ENCODE measurements around the gene SPRYD3. TPM values are rescaled to one million over a fixed set of nuclear protein-coding genes. Genes with fewer than 3 reads are reported as not detected.

Gene SPRYD3
- total RNA-seq, 1 experiment from 2014 or later: 18.5 TPM

DNA sequence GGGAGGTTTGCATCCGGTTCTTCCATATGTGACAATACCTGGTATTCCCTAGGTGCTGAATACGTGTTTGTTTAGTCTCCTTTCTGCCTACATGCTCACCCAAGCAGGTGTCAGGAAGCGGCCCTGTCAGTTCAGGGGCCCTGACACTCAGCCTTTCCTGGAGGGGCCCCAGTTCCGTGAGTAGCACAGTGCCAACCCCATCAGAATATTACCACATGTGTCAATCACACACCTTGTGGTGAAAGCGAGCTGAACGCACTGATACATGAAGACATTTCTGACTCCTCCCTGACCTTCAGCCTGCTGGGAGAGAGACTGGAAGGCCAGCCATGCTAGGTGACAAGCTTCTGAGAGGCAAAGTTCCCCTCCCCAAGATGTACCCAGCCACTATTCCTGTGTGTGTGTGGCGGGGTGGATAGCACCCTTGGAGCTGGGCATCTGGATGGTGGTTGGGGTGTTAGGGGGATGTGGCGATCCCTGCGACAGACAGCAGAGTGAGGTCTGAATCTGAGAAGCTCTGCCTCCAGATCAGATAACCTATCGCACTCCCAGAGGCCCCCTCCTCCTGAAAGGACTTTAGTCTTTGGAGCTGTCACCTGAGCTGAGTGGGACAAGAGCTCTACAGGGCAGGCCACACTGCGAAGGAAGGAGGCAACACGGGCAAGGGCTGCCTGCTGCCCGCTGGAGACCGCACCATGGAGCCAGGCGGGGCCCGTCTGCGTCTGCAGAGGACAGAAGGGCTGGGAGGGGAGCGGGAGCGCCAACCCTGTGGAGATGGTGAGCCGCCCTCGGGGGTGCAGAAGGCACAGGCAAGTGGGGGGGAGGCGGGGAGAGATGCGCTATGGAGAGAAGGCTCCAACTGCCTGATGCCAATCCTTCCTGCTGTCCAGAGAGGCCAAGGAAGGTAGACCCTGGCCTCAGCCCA lies 24.0 kb upstream of the SPRYD3 start, which contains the start of gene SOAT2:
TSS of gene SOAT2 (plus strand) at position 604 of the 925 bp plus-strand sequence. CDS start at position 696, 92 bp downstream.
- CTCF ChIA-PET: interaction anchor here (1.3 to 1.7 kb wide), 2 partner anchors 24 to 37 kb away, joined by 5 to 12 read pairs; partner anchors contain the start of gene SPRYD3
- no peaks in the 10 kb centered on the region for H3K27me3 ChIP-seq (ENCODE audit: low read length)

DNA sequence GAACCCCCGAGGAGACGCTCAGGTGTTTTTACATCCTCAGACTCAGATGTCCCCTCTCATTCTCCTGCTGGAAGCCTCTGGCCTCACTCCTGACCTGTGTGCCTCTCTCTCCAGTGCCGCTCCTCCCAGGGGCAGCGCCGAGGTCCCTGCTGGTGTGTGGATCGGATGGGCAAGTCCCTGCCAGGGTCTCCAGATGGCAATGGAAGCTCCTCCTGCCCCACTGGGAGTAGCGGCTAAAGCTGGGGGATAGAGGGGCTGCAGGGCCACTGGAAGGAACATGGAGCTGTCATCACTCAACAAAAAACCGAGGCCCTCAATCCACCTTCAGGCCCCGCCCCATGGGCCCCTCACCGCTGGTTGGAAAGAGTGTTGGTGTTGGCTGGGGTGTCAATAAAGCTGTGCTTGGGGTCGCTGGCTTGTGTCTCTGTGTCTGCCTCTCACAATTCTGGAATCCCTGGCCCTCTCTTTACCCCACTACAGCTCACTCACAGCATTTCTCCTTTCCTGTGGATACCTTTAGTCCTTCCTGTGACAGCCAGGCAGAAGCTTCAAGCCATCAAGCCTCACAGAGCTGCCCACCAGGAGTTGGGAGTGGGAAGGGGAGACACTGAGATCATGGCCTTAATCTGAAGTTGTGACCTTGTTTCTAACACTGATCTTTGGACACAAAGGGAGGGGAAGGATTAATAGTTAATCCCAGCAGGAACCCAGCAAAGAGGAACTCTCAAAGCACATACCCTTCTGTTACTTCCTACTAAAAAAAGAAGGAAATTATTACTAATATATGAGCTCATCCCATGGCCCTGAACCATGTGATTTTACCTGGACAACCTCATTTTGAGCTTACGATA lies 23.0 kb upstream of the SPRYD3 start:
- no peaks in the 10 kb centered on the region for H3K9me3 ChIP-seq (ENCODE audit: low read length)
- H2AFZ ChIP-seq (ENCODE audit: low read length): no peak overlapping the region
- BruUV-seq (replicated peaks): no TSS peak
- intact Hi-C loops (cut with micrococcal nuclease): no loop called here
- ChIA-PET POLR2A (ENCODE audit: unreplicated experiment) (interaction anchor here (0.6 kb wide), 1 partner anchor 23 kb away, joined by 19 read pairs; the partner anchor contains the start of gene SPRYD3), CTCF (interaction anchor here (1.3 to 1.7 kb wide), 2 partner anchors 23 to 36 kb away, joined by 5 to 12 read pairs; partner anchors contain the start of gene SPRYD3)
- DNase-seq (no peak), ATAC-seq (no peak)
- H3K9me2 ChIP-seq (replicated peaks; ENCODE audit: low read length): no peaks in the 10 kb centered on the region
- no peak for TF ChIP-seq EZH2phosphoT487 (IDR thresholded peaks at IDR 0.05; ENCODE audit: borderline replicate concordance, low read length)
- TF ChIP-seq, protein P1, sequence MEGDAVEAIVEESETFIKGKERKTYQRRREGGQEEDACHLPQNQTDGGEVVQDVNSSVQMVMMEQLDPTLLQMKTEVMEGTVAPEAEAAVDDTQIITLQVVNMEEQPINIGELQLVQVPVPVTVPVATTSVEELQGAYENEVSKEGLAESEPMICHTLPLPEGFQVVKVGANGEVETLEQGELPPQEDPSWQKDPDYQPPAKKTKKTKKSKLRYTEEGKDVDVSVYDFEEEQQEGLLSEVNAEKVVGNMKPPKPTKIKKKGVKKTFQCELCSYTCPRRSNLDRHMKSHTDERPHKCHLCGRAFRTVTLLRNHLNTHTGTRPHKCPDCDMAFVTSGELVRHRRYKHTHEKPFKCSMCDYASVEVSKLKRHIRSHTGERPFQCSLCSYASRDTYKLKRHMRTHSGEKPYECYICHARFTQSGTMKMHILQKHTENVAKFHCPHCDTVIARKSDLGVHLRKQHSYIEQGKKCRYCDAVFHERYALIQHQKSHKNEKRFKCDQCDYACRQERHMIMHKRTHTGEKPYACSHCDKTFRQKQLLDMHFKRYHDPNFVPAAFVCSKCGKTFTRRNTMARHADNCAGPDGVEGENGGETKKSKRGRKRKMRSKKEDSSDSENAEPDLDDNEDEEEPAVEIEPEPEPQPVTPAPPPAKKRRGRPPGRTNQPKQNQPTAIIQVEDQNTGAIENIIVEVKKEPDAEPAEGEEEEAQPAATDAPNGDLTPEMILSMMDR (conservative IDR thresholded peaks at IDR 0.05; ENCODE audit: low read depth, low read length): no peak
- no peak for TF ChIP-seq EZH2 (IDR thresholded peaks at IDR 0.05; ENCODE audit: low read length, unreplicated experiment)
- H3K4me1 ChIP-seq (ENCODE audit: insufficient read depth, low read length): peaks cover 22% of the 10 kb centered on the region
- no peaks in the 10 kb centered on the region for H3K27me3 ChIP-seq (ENCODE audit: low read length)
- H3K4me2 ChIP-seq (ENCODE audit: low read length): no peak overlapping the region
- no peak overlapping the region for H3K9ac ChIP-seq (ENCODE audit: low read length)
- H3F3A ChIP-seq (ENCODE audit: low read length, unreplicated experiment): peaks cover 3% of the 10 kb centered on the region
- no peak overlapping the region for H3K4me3 ChIP-seq (ENCODE audit: low read length)
- no peak overlapping the region for H3K27ac ChIP-seq (ENCODE audit: low read length)
- H3K36me3 ChIP-seq (ENCODE audit: low read depth, low read length): 0 out of 2 replicates have a peak, but pooled peaks cover 3% of the 10 kb centered on the region
- H3K79me2 ChIP-seq (ENCODE audit: low read length): 0 out of 2 replicates have a peak, but pooled peaks cover 1% of the 10 kb centered on the region
- no peaks in the 10 kb centered on the region for H4K20me1 ChIP-seq (ENCODE audit: low read length)

More for the DNA sequence above, 24.0 kb upstream of the SPRYD3 start, which contains the start of gene SOAT2:
- Histone ChIP-seq H3K4me2 (ENCODE audit: low read length) (no peak within 1 kb of the TSS), H4K20me1 (ENCODE audit: low read length) (no peaks in the 10 kb centered on the region), H3K4me3 (ENCODE audit: low read length) (no peak within 1 kb of the TSS), H3K4me1 (ENCODE audit: insufficient read depth, low read length) (peaks cover 18% of the 10 kb centered on the region), H3K27ac (ENCODE audit: low read length) (no peak within 1 kb of the TSS), H3K79me2 (ENCODE audit: low read length) (no peaks in the 10 kb centered on the region), H3K9ac (ENCODE audit: low read length) (no peak within 1 kb of the TSS), H3K9me2 (replicated peaks; ENCODE audit: low read length) (no peaks in the 10 kb centered on the region), H2AFZ (ENCODE audit: low read length) (no peak within 1 kb of the TSS), H3F3A (ENCODE audit: low read length, unreplicated experiment) (peaks cover 3% of the 10 kb centered on the region), H3K36me3 (ENCODE audit: low read depth, low read length) (0 out of 2 replicates have a peak, but pooled peaks cover 3% of the 10 kb centered on the region), H3K9me3 (ENCODE audit: low read length) (no peaks in the 10 kb centered on the region)
- DNase-seq (no peak), ATAC-seq (no peak)
- BruUV-seq (replicated peaks): no TSS peak
- intact Hi-C loops (cut with micrococcal nuclease): no loop called here
- POLR2A ChIA-PET (ENCODE audit: unreplicated experiment): interaction anchor here (0.6 kb wide), 1 partner anchor 24 kb away, joined by 19 read pairs; the partner anchor contains the start of gene SPRYD3
- TF ChIP-seq EZH2 (IDR thresholded peaks at IDR 0.05; ENCODE audit: low read length, unreplicated experiment): no peak
- TF ChIP-seq, protein P1 (conservative IDR thresholded peaks at IDR 0.05; ENCODE audit: low read depth, low read length): no peak

Measured in PC-3 (cell line).